ENCODE results near the gene FLACC1.

Gene FLACC1

DNA sequence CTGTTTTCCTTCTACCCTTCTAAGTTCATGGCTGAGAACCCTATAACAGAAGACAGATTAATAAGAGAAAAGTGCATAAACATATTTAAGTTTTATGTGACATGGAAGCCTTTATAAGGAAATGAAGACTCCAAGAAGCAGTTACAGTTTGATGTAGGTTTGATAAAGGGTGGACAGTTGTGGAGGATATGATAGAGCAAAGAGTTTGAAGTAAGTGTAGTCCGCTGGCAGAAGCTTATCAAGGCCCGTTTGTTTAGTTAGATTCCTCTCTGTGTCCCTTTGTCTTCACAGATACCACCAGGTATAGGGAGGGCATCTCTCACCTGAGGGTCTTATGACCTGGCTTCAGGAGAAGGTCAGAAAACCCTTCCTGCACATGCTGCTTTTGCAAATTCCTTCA lies 107.3 kb downstream of the FLACC1 start:
- no peak for DNase-seq

DNA sequence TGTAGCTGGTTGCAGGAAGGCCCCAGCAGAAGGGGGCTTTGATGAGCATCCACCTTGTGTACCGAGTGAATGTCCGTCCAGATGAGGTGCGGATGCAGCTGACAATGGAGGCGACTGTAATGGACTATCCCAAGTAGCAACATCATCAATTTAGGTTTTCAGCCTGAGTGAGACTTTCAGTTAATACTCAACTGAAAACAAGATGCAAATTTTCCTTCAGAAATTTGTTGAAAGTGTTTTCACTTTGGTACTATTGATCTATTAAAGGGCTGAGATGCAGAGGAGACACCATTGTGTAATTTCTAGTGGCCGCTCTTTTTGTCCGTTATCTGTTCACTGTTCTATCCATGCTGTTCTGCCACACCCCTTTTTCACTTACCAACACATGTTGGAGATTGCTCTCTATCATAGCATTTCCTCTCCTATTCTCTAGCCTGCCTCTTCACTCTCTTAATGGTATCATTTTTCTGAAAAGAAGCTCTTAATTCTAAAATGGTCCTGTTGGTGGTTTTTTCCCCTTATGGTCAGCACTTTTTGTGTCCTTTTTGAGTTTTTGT lies 108.8 kb downstream of the FLACC1 start:
- no peak for DNase-seq

DNA sequence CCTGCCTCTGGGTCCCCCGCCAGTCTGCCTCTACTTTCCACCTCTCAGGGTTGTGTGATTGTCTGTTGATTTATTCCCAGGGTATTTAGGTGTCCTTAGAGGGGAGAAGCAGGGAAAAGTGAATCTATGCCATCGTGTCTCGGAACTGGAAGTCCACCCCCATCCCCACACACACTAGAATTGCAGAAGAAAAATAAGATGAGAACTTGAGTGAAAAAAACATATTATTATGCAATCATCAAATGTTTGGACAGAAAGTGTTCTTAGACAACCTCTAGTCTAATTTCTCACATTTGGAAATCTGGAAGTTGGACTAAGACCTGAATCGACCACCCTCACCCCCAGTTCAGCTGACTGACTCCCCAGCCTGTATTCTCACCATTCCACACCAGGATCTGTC lies 110.9 kb downstream of the FLACC1 start:
- DNase-seq: no peak

DNA sequence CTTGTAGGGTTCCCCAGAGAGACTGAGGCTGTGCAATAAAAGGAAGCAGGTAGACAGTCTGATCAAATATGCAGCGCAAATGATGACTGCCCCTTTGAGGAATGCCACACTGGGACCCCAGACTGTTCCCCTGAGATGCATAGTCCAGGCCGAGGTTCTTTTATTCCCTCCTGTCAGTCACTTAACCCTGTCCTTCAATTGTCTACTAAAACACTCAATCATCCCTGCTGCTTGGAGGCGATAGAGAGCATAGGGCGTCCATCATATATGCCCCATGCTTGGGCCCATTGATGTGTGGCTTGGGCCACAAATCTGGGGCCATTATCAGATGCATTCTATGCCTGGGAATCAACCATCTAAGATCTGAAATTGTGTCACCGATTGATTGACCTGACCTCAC lies 112.3 kb downstream of the FLACC1 start:
- no peak for DNase-seq

DNA sequence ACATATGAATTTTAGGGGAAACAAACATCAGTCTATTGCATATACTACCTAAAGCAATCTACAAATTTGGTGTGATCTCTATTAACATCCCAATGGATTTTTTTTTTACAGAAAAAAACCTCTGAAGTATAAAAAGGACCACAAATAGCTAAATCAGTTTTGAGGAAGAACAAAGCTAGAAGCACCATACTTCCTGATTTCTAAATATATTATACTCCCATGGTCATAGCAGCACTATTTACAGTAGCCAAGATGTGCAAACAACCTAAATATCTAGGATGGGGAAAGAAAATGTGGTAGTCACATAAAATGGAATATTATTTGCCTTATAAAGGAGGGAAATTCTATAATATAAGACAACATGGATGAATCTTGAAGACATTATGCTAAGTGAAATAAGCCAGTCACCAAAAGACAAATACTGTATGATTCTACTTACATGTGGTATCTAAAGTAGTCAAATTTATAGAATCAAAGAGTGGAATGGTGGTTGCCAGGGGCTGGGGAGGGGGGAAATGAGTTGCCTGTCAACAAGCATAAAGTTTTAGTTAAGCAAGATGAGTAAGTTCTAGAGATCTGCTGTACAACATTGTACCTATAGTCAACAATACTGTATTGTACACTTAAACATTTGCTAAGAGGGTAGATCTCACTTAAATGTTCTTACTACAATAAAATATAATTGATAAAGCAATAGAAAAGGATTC lies 114.4 kb downstream of the FLACC1 start:
- no peak for DNase-seq

DNA sequence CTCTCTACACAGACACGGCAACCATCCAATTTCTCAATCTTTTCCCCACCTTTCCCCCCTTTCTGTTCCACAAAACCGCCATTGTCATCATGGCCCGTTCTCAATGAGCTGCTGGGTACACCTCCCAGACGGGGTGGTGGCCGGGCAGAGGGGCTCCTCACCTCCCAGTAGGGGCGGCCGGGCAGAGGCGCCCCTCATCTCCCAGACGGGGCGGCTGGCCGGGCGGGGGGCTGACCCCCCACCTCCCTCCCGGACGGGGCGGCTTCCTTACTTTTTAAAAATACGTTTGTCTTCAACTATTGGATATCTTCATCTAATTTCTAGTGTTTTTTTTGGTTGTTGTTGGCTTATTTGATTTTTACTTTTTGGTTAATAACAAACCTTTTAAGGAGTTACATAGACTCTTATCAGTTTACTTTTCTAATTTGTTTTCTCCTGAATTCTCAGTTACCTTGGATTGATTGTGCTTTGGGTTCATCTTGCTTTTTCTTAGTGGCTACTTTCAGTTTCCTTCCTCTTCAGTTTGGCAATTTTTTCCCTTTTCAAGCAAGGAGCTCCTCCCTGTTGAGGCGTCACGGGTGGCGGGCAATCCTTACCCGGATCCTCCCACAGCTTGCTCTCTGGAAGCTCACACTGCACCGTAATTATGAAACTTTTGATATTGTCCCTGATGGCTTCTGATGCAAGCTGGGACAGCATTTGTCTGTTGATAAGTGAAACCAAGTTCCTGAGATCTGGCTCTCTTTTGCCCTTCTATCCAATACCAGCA lies 117.8 kb downstream of the FLACC1 start:
- DNase-seq: peak; percentile 78

All from GF-D8 (cell line).